Stimulated activated naive CD8-positive, alpha-beta T cell treated with anti-CD3 and anti-CD28 coated beads, Interleukin-15, Interleukin-2, amounts not matched to agents 100 ng/mL and 50 ng/mL, for 24 hours (primary cell): Measurements from ENCODE around the gene TPST2.

Experiments
- H3K27ac Mint-ChIP-seq: one replicate; pipeline ENCODE4 v1.8.0; 2021; ENCODE audit warnings: mild to moderate bottlenecking, mixed read lengths
- H3K27me3 Mint-ChIP-seq: one replicate; pipeline ENCODE4 v1.8.0; 2021; ENCODE audit warnings: mixed read lengths
- H3K36me3 Mint-ChIP-seq: one replicate; pipeline ENCODE4 v1.8.0; 2021; ENCODE audit warnings: low read depth, mixed read lengths
- H3K4me1 Mint-ChIP-seq: one replicate; pipeline ENCODE4 v1.8.0; 2021; ENCODE audit warnings: low read depth, mixed read lengths
- H3K4me3 Mint-ChIP-seq: one replicate; pipeline ENCODE4 v1.8.0; 2021; ENCODE audit warnings: mild to moderate bottlenecking, mixed read lengths
- H3K9me3 Mint-ChIP-seq: one replicate; pipeline ENCODE4 v1.8.0; 2021; ENCODE audit warnings: mixed read lengths

The TPST2 gene

GRCh38 chr22:26502688-26503561 lies 87.0 kb downstream of the TPST2 start:
- Mint-ChIP-seq H3K27ac (peak overlapping the region; percentile 74), H3K4me1 (peaks cover 25% of the 10 kb centered on the region), H3K36me3 (peaks cover 69% of the 10 kb centered on the region), H3K9me3 (no peaks in the 10 kb centered on the region), H3K27me3 (no peaks in the 10 kb centered on the region), H3K4me3 (peak overlapping the region; percentile 22)

- H3K9me3 Mint-ChIP-seq, result no peaks in the 10 kb centered on the region
- no peak overlapping the region for H3K4me3 Mint-ChIP-seq
- peaks cover 75% of the 10 kb centered on the region for H3K36me3 Mint-ChIP-seq
- no peaks in the 10 kb centered on the region for H3K27me3 Mint-ChIP-seq
- H3K4me1 Mint-ChIP-seq, result peaks cover 25% of the 10 kb centered on the region
- H3K27ac Mint-ChIP-seq, result no peak overlapping the region
Measured at GRCh38 chr22:26501996-26502395, 87.9 kb downstream of the TPST2 start.

- Mint-ChIP-seq H3K36me3 (peaks cover 73% of the 10 kb centered on the region), H3K4me1 (peaks cover 20% of the 10 kb centered on the region), H3K27me3 (no peaks in the 10 kb centered on the region), H3K27ac (peak overlapping the region; percentile 9), H3K9me3 (no peaks in the 10 kb centered on the region), H3K4me3 (no peak overlapping the region)
Measured at GRCh38 chr22:26499188-26499703, 90.7 kb downstream of the TPST2 start.

GRCh38 chr22:26496456-26496855 lies 93.5 kb downstream of the TPST2 start:
- peaks cover 71% of the 10 kb centered on the region for H3K36me3 Mint-ChIP-seq

GRCh38 chr22:26494506-26494905 lies 95.4 kb downstream of the TPST2 start:
- Mint-ChIP-seq H3K4me1 (peaks cover 7% of the 10 kb centered on the region), H3K27ac (peak overlapping the region; percentile 45), H3K36me3 (peaks cover 74% of the 10 kb centered on the region), H3K4me3 (no peak overlapping the region), H3K9me3 (no peaks in the 10 kb centered on the region), H3K27me3 (no peaks in the 10 kb centered on the region)

More at GRCh38 chr22:26496456-26496855, 93.5 kb downstream of the TPST2 start:
- no peak overlapping the region for H3K4me3 Mint-ChIP-seq
- H3K4me1 Mint-ChIP-seq, result peaks cover 10% of the 10 kb centered on the region
- H3K27ac Mint-ChIP-seq, result no peak overlapping the region
- H3K27me3 Mint-ChIP-seq, result no peaks in the 10 kb centered on the region
- no peaks in the 10 kb centered on the region for H3K9me3 Mint-ChIP-seq

- Mint-ChIP-seq H3K4me1 (peaks cover 7% of the 10 kb centered on the region), H3K4me3 (no peak overlapping the region), H3K27me3 (no peaks in the 10 kb centered on the region), H3K9me3 (no peaks in the 10 kb centered on the region), H3K36me3 (peaks cover 82% of the 10 kb centered on the region), H3K27ac (no peak overlapping the region)
Measured at GRCh38 chr22:26492220-26492619, 97.7 kb downstream of the TPST2 start.

GRCh38 chr22:26489447-26490036 lies 100.4 kb downstream of the TPST2 start:
- Mint-ChIP-seq H3K9me3 (no peaks in the 10 kb centered on the region), H3K27me3 (no peaks in the 10 kb centered on the region), H3K4me1 (peaks cover 26% of the 10 kb centered on the region), H3K27ac (no peak overlapping the region), H3K4me3 (no peak overlapping the region), H3K36me3 (peaks cover 73% of the 10 kb centered on the region)

- Mint-ChIP-seq H3K9me3 (no peaks in the 10 kb centered on the region), H3K27ac (peak overlapping the region; percentile 24), H3K4me3 (no peak overlapping the region), H3K4me1 (peaks cover 27% of the 10 kb centered on the region), H3K36me3 (peaks cover 59% of the 10 kb centered on the region), H3K27me3 (no peaks in the 10 kb centered on the region)
Measured at GRCh38 chr22:26487996-26488395, 101.9 kb downstream of the TPST2 start.

GRCh38 chr22:26486394-26486793 lies 103.5 kb downstream of the TPST2 start:
- peaks cover 44% of the 10 kb centered on the region for H3K4me1 Mint-ChIP-seq
- no peaks in the 10 kb centered on the region for H3K27me3 Mint-ChIP-seq
- peak overlapping the region; percentile 76 for H3K27ac Mint-ChIP-seq
- H3K4me3 Mint-ChIP-seq, result peak overlapping the region; percentile 12
- H3K9me3 Mint-ChIP-seq, result no peaks in the 10 kb centered on the region
- peaks cover 49% of the 10 kb centered on the region for H3K36me3 Mint-ChIP-seq

GRCh38 chr22:26485806-26486390 lies 104.0 kb downstream of the TPST2 start:
- peak overlapping the region; percentile 76 for H3K27ac Mint-ChIP-seq
- peaks cover 48% of the 10 kb centered on the region for H3K4me1 Mint-ChIP-seq
- H3K36me3 Mint-ChIP-seq, result peaks cover 48% of the 10 kb centered on the region
- no peaks in the 10 kb centered on the region for H3K27me3 Mint-ChIP-seq
- no peaks in the 10 kb centered on the region for H3K9me3 Mint-ChIP-seq
- H3K4me3 Mint-ChIP-seq, result peak overlapping the region; percentile 96

- Mint-ChIP-seq H3K27me3 (no peaks in the 10 kb centered on the region), H3K4me1 (peaks cover 56% of the 10 kb centered on the region), H3K4me3 (peak overlapping the region; percentile 96), H3K36me3 (peaks cover 46% of the 10 kb centered on the region), H3K9me3 (no peaks in the 10 kb centered on the region), H3K27ac (peak overlapping the region; percentile 76)
Measured at GRCh38 chr22:26485013-26485412, 104.9 kb downstream of the TPST2 start.

GRCh38 chr22:26484360-26484706 lies 105.6 kb downstream of the TPST2 start:
- Mint-ChIP-seq H3K27me3 (no peaks in the 10 kb centered on the region), H3K4me3 (peak overlapping the region; percentile 96), H3K9me3 (no peaks in the 10 kb centered on the region), H3K36me3 (peaks cover 46% of the 10 kb centered on the region), H3K27ac (peak overlapping the region; percentile 94), H3K4me1 (peaks cover 63% of the 10 kb centered on the region)

GRCh38 chr22:26483439-26484359 lies 106.2 kb downstream of the TPST2 start, which contains the start of the genes HPS4 and SRRD:
Gene HPS4, minus strand, starts transcription at chr22:26483783. Its CDS starts 2,021 bp downstream, at chr22:26481762.
Gene SRRD, plus strand, starts transcription at chr22:26483877. Its CDS starts 14 bp downstream, at chr22:26483891.
- Mint-ChIP-seq H3K36me3 (peaks cover 46% of the 10 kb centered on the region), H3K27ac (peak within 1 kb of the TSS; percentile 96), H3K4me3 (peak within 1 kb of the TSS; percentile 96), H3K9me3 (no peaks in the 10 kb centered on the region), H3K27me3 (no peaks in the 10 kb centered on the region), H3K4me1 (peaks cover 69% of the 10 kb centered on the region)

- H3K36me3 Mint-ChIP-seq, result peaks cover 42% of the 10 kb centered on the region
- H3K4me3 Mint-ChIP-seq, result peak overlapping the region; percentile 96
- no peaks in the 10 kb centered on the region for H3K27me3 Mint-ChIP-seq
- no peaks in the 10 kb centered on the region for H3K9me3 Mint-ChIP-seq
- H3K27ac Mint-ChIP-seq, result peak overlapping the region; percentile 96
- H3K4me1 Mint-ChIP-seq, result peaks cover 72% of the 10 kb centered on the region
Measured at GRCh38 chr22:26483043-26483438, 106.9 kb downstream of the TPST2 start.
